MCF 10A (cell line): Measurements from ENCODE around the gene PELI1. TPM values are rescaled to one million over a fixed set of nuclear protein-coding genes. Genes with fewer than 3 reads are reported as not detected.

Experiments
- Bru-seq: library from RNA; stranded (reverse); fragments of 400-500 nt; gene quantifications from one replicate; lab custom pipeline; 2021; lab: Mats Ljungman, UMichigan
- BruChase-seq, 2 experiments: library from RNA; stranded (reverse); fragments of 400-500 nt; gene quantifications; one replicate each; lab custom pipeline; 2021; lab: Mats Ljungman, UMichigan
- BruUV-seq: library from RNA; stranded (reverse); fragments of 400-500 nt; replicated peaks from 2 replicates; lab custom pipeline; 2021; lab: Mats Ljungman, UMichigan
- CTCF ChIA-PET: fragments of 300-600 bp; sonication (Branson Sonifier 250); formaldehyde crosslinking; extraction: SDS; loops from one replicate; lab custom pipeline; 2021; ENCODE audit warnings: antibody characterized with exemption, inconsistent platforms; lab: Yijun Ruan, JAX
- POLR2A ChIA-PET: fragments of 300-600, 350-650 bp; sonication (Branson Sonifier 250); formaldehyde crosslinking; extraction: SDS; loops from one replicate; lab custom pipeline; 2020; ENCODE audit warnings: antibody characterized with exemption, inconsistent platforms; lab: Yijun Ruan, JAX
- DNase-seq: peaks from one replicate; pipeline ENCODE4 v3.0.0-alpha.2; 2018; ENCODE audit not compliant: unreplicated experiment
- H3K27ac Mint-ChIP-seq: one replicate; pipeline ENCODE4 v1.8.0; 2022; ENCODE audit warnings: mild to moderate bottlenecking, low read depth, mixed read lengths; ENCODE audit not compliant: unreplicated experiment
- H3K27me3 Mint-ChIP-seq: one replicate; pipeline ENCODE4 v1.8.0; 2022; ENCODE audit warnings: mixed read lengths; ENCODE audit not compliant: insufficient read depth, unreplicated experiment
- H3K36me3 Mint-ChIP-seq: one replicate; pipeline ENCODE4 v1.8.0; 2022; ENCODE audit warnings: mild to moderate bottlenecking, moderate library complexity, mixed read lengths; ENCODE audit not compliant: insufficient read depth, unreplicated experiment
- H3K4me1 Mint-ChIP-seq: one replicate; pipeline ENCODE4 v1.8.0; 2022; ENCODE audit warnings: mixed read lengths; ENCODE audit not compliant: insufficient read depth, unreplicated experiment
- H3K4me3 Mint-ChIP-seq: one replicate; pipeline ENCODE4 v1.8.0; 2022; ENCODE audit warnings: mild to moderate bottlenecking, moderate library complexity, mixed read lengths; ENCODE audit not compliant: unreplicated experiment
- H3K9me3 Mint-ChIP-seq: one replicate; pipeline ENCODE4 v1.8.0; 2022; ENCODE audit warnings: mixed read lengths; ENCODE audit not compliant: unreplicated experiment
- intact Hi-C: fragments of 100-400 bp; cut with micrococcal nuclease; formaldehyde crosslinking; loops from 2 replicates; pipeline ENCODE4 v1.14.1; 2022
- long read RNA-seq: library from polyadenylated mRNA; stranded (forward); transcript quantifications from one replicate; pipeline ENCODE4 v2.0.0, GENCODE V29; 2022
- total RNA-seq: library from RNA; stranded (reverse); gene quantifications from 2 replicates; pipeline ENCODE4 v1.2.3, GENCODE V29; 2022
- TF ChIP-seq, protein P1 (sequence below): fragments of 200-600 bp; IDR thresholded peaks from one replicate; pipeline ENCODE4 v1.8.0; 2022; ENCODE audit warnings: antibody characterized with exemption, mild to moderate bottlenecking; ENCODE audit not compliant: unreplicated experiment

PELI1 gene, protein sequence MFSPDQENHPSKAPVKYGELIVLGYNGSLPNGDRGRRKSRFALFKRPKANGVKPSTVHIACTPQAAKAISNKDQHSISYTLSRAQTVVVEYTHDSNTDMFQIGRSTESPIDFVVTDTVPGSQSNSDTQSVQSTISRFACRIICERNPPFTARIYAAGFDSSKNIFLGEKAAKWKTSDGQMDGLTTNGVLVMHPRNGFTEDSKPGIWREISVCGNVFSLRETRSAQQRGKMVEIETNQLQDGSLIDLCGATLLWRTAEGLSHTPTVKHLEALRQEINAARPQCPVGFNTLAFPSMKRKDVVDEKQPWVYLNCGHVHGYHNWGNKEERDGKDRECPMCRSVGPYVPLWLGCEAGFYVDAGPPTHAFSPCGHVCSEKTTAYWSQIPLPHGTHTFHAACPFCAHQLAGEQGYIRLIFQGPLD
- 13.5 and 16.3 TPM in 2 replicates for total RNA-seq
- Bru-seq, nascent RNA = percentile 81 among the genes with signal in this experiment
- BruChase-seq, experiment 1, labeled RNA remaining after a 6-hour chase = percentile 58 among the genes with signal in this experiment
- BruChase-seq, experiment 2, labeled RNA remaining after a 2-hour chase = percentile 74 among the genes with signal in this experiment
- long read RNA-seq, transcript PELI1-201 (7 exons, 3,750 nt) = major isoform, 22 of 24 reads
- long read RNA-seq, partial matches to known transcripts = 1 of 24 reads
- long read RNA-seq, other reads (novel, unspliced or antisense) = 1 of 24 reads

DNA sequence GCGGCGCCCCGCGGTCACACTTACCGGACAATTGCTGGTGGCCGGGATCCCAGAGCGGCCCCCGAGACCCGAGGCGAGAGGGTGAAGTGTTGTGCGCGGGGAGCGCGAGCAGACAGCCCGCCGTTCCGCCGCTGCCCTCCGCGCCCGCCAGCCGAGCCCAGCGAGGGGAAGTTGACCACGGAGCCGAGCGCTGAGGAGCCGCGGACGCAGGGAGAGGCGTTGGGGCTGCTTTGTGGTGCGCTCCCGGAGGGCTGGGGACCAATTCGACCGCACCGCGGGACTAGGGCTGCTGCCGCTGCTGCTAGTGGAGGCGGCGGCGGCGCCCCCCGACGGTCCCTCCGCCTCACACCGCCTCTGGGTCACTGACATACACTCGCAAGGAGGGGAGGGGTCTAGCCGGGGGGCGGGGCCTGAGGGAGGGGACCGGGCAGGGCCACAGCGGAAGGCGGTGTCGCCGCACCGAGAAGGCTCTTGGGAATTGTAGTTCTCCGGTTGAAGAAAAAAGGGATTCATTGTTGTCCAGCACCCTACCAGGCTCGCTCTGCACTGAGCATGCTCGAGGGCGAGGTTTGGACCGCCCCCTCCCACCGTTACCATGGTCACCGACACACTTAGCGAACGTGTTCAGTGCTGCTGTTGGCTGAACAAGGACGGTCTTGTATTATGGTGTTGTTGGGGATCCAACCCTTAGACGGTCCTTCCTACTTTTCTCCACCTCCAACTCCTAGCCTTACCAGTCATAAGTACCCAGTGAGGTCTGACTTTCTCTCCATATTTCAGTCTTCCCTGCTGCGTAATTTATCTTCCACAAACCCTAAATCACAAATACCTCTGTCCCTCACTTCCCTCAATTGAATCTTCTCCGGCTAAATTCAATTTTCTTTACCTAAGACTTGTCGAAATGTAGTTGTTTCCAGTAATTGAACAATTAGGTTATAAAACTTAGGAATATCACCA, at the start of gene PELI1:
TSS of gene PELI1 (minus strand) at position 364 of the 957 bp plus-strand sequence. CDS start 36,110 bp downstream, outside the sequence.
- peak; percentile 96 for DNase-seq
- Mint-ChIP-seq H3K36me3 (no peaks in the 10 kb centered on the region), H3K27me3 (no peaks in the 10 kb centered on the region), H3K27ac (peak within 1 kb of the TSS; percentile 95), H3K4me1 (peaks cover 6% of the 10 kb centered on the region), H3K9me3 (no peaks in the 10 kb centered on the region), H3K4me3 (peak within 1 kb of the TSS; percentile 88)
- intact Hi-C loops = loop anchor here (1.0 to 5.0 kb wide), 5 partner anchors 68 to 168 kb away; no protein-coding TSS in a partner anchor
- ChIA-PET POLR2A (interaction anchor here (1.2 to 3.2 kb wide), 11 partner anchors 11 to 168 kb away, joined by 3 to 43 read pairs (median 7); no protein-coding TSS in a partner anchor), CTCF (interaction anchor here (1.2 kb wide), 1 partner anchor 87 kb away, joined by 4 read pairs; no protein-coding TSS in a partner anchor)
- TF ChIP-seq, protein P1, sequence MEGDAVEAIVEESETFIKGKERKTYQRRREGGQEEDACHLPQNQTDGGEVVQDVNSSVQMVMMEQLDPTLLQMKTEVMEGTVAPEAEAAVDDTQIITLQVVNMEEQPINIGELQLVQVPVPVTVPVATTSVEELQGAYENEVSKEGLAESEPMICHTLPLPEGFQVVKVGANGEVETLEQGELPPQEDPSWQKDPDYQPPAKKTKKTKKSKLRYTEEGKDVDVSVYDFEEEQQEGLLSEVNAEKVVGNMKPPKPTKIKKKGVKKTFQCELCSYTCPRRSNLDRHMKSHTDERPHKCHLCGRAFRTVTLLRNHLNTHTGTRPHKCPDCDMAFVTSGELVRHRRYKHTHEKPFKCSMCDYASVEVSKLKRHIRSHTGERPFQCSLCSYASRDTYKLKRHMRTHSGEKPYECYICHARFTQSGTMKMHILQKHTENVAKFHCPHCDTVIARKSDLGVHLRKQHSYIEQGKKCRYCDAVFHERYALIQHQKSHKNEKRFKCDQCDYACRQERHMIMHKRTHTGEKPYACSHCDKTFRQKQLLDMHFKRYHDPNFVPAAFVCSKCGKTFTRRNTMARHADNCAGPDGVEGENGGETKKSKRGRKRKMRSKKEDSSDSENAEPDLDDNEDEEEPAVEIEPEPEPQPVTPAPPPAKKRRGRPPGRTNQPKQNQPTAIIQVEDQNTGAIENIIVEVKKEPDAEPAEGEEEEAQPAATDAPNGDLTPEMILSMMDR = peak; percentile 20
- TSS peak; percentile 52 for BruUV-seq

DNA sequence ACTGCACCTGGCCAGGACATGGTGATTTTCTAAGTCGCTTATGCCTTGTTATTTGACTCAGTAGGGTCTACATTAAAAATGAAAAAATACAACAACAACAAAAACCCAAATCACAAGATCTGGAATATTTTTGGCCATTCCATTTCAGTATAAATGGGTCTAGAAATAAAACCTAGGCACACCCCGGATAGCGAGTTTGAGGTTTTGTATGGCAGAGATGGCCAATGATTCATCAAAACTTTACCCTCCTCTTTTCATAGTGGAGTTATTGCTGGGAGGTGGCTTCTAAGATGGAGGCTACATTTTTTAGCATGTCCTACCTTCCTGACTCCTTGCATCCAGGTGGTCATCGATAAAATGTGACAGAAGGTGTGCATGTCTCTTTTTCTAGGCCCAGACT, 49.3 kb upstream of the PELI1 start:
- peaks cover 7% of the 10 kb centered on the region for H3K4me1 Mint-ChIP-seq
- H3K27me3 Mint-ChIP-seq = no peaks in the 10 kb centered on the region
- no peaks in the 10 kb centered on the region for H3K36me3 Mint-ChIP-seq
- H3K27ac Mint-ChIP-seq = no peak overlapping the region
- ChIA-PET POLR2A (interaction anchor here (0.7 to 0.8 kb wide), 2 partner anchors 26 to 35 kb away, joined by 3 to 4 read pairs; no protein-coding TSS in a partner anchor), CTCF (no interaction called here)
- no peak overlapping the region for H3K4me3 Mint-ChIP-seq
- TF ChIP-seq, protein P1 = no peak
- H3K9me3 Mint-ChIP-seq = no peaks in the 10 kb centered on the region
- intact Hi-C loops = no loop called here
- no TSS peak for BruUV-seq
- no peak for DNase-seq

DNA sequence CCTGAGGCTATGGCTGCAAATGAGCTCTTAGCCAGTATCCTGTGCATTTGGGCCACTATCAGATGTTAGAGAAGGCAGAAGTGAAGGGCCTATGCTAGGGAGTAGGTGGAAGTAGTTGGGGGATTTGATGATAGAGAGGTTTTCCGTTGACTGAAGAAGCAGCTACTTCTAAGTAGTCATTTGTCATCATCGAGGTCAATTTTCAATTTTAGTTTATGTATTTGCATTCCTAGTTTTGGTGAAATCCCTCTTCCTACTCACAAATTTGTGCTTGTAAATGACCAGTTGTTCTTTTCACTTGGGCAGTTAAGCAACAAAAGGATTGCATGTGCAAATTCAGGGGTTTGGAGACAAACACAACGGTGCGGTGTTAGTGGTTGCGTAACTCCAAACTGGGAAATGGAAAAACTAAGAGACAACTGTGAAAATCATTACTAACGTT, 48.5 kb upstream of the PELI1 start:
- no peaks in the 10 kb centered on the region for H3K36me3 Mint-ChIP-seq
- TF ChIP-seq, protein P1 = no peak
- POLR2A ChIA-PET = interaction anchor here (1.0 to 1.4 kb wide), 2 partner anchors 16 to 36 kb away, joined by 3 to 4 read pairs; no protein-coding TSS in a partner anchor
- BruUV-seq = no TSS peak
- intact Hi-C loops = no loop called here
- DNase-seq = peak; percentile 62
- no peaks in the 10 kb centered on the region for H3K27me3 Mint-ChIP-seq
- no peaks in the 10 kb centered on the region for H3K9me3 Mint-ChIP-seq
- CTCF ChIA-PET = interaction anchor here (0.7 kb wide), 1 partner anchor 120 kb away, joined by 3 read pairs; no protein-coding TSS in a partner anchor
- no peak overlapping the region for H3K27ac Mint-ChIP-seq
- peaks cover 7% of the 10 kb centered on the region for H3K4me1 Mint-ChIP-seq
- H3K4me3 Mint-ChIP-seq = no peak overlapping the region
